HG03521 (cell line): ENCODE measurements around the gene PTPRN2.
"Not testable (repeated sequence)": the region's sequence is repeated elsewhere in the genome, so short reads cannot be mapped to it uniquely, and the experiment has no call there.

Source experiments
- ATAC-seq: cut with Tn5 transposase; IDR thresholded peaks from one replicate; pipeline ENCODE4 v1.9.1; 2021; ENCODE audit warnings: mild to moderate bottlenecking, moderate library complexity; ENCODE audit not compliant: unreplicated experiment

Gene PTPRN2

DNA sequence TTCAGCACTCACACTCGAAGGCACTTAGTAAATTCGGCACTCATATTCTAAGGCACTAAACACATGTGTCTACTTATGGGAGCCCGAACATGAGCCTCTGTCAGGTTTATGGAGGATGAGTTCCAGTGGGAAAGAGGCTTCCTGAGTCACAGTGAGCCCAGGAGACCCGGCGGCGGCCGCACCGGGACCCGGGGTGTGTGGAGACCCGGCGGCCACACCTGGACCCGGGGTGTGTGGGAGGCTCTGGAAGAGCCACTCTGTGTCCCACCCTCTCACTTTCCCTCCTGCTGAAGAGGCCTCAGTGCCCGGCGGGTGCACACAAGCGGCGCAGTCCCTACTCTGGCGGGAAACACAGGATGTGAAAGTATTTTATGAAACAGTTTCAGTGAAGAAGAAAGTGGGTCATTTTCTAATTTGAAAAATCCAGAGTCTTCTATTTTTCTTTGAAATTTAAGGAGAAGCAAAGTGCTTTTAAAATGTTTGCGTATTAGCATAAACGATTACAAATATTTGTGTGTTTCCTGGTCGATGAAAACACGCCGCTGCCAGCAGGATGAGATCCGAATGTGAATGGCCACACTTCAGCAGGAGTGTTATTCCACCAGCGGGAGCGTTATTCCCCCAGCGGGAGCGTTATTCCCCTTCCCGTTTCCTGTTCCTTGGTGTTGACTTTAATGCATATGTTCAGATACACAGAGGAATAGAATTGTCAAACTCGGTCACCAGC is 625.7 kb downstream of the PTPRN2 start:
- ATAC-seq: no peak

DNA sequence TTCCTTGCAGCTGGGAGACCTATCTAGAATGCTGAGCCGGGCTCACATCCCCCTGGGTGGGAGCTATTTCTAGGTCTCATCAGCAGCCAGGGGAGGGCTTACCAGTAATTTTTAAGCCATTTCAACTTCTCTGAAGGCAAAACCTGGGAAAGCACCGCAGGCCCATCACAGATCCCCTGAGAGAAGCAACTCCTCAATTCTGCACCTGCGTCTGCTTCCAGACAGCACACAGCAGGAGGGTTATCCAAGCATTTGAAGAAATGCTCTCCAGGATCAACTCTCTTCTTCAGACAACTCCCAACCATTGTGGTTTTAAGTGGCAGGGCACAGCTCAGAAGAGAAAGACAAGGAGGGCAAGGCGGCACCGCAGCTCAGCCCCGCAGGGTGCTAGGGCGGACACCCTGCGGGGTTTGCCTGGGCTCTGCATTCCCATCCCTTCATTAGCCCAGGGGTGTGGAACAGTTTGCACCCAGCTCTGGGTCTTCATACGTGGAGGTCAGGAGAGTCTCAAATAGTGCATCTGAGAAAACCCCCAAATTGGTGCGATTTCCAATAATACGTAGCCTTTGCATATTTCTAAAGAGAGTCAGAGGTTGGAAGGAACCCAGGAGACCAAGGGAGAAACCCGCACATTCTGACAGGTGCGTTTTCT is 632.1 kb downstream of the PTPRN2 start:
- no peak for ATAC-seq

DNA sequence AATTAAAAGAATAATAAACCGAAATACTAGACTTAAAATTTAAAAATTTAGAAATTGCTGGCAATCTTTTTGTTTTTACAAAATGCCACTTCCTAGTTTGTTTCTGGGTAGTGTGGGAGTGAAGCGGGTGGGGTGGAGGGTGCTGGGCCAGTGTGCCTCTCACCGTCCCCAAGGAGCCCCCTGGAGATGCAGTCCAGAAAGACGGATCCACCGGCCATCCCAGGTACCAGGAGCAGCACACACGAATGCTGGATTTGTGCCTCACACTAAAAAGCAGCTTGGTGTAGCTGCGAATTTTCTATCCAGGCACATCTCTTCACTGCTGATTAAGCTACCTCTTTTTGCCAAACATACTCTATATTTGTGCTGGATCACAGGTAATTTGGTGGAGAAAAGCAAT is 632.7 kb downstream of the PTPRN2 start:
- ATAC-seq: no peak

DNA sequence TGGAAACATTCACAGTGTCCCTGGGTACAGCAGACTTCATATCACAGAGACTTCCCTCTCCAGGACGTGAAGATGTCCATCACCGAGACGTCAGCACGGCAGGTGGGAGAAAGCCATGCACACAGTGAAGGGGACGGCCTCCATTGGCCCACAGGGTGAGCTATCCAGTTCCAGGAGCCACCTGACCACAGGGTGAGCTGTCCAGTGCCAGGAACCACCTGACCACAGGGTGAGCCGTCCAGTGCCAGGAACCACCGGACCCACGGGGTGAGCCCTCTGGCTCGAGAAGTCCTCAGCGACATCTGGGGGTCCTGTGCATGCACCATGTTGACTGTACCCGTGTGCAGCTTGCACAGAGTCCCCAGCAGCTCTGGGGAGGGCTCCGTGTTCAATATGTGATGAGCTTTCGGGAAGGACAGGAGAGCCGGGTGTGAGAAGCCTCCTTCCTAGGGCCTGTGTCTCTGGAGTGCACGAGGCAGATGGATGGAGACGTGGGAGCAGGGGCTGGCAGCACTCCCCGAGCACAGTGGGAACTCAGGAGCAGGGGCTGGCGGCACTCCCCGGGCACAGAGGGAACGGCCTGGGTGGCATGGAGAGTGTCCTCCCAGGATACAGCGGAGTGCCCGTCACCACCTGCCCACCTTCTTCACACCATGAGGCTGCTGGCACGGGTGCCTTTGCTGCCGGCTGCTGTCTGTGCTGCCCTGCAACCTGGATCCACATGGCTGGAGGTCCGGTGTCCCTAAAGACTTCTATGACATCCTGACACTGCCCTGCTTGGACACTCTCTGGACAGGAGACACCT is 634.6 kb downstream of the PTPRN2 start:
- ATAC-seq: no peak

DNA sequence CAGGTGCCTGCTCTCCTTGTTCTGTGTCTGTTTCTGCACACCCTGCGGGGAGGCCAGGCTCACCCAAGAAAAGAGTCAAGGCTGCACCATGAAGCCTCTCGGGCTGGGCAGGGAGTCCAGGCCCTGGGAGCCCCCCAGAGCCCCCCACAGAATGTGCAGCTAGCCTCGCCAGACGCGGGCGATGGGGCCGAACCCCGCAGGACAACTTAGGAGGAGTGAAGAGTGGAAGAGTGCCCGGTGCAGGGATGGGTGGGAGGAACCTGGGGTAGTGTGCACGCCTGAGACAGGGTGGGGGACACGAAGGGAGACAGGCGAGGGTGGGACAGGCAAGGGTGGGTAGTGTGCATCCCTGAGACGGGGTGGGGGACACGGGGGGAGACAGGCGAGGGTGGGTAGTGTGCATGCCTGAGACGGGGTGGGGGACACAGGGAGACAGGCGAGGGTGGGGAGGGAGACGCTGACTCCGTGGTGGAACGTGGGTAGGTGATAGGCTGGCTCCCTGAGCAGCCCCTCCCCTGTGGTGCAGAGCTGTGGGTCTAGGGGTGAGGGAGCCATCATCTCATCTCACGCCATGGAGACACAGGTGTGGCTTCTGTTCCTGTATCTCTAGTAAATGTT is 635.5 kb downstream of the PTPRN2 start:
- ATAC-seq: no peak

DNA sequence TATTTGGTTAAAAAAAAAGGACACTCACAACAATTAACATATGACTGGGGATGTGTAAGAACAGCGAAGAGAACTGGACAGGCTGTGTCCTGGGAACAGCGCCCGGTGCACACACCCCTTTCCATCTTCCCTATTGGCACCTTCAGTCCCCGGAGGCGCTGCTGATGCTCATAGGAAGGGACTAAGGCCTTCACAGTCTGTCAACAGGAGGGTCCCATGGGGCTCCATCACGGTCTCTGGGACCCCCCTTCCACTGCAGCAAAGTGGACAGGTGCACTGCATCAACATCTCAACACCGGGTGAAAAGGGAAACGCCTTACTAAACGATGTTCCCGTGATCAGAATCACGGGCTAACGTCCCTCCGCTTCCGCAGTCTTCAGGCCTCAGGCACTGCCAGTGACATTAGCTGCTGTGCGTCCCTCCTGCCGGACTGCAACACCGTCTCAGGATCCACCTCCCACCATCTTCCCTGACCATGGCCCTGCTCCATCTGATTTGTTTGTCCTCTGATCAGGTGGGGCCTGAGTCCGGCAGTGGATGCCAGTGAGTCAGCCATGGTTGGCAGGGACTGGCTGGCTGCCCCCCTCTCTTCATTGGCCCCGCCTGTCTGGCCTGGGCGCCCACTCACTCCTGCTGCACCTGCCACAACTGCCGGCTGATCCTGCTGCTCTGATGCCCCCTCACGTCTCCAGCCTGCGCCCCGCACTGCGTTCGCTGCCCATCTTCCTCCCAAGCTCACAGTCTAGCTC is 636.1 kb downstream of the PTPRN2 start:
- ATAC-seq: no peak

DNA sequence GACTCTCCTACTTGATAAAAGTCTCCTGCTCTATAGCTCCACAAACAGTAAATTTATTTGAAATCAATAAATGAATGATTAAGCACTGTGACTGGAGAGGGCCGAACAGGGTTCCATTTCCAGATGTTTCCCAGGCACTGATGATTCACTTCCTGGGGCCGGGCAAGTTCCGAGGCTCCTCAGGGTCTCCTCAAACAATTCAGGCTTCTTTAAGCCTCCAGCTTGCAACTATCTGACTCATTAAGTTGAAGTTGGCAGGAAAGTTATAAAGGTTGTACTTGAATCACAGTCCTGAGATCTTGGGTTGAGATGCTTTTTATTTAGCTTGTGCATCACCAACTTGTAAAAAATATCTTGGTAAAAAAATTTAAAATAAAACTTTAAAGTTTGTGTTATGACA is 637.9 kb downstream of the PTPRN2 start:
- no peak for ATAC-seq

DNA sequence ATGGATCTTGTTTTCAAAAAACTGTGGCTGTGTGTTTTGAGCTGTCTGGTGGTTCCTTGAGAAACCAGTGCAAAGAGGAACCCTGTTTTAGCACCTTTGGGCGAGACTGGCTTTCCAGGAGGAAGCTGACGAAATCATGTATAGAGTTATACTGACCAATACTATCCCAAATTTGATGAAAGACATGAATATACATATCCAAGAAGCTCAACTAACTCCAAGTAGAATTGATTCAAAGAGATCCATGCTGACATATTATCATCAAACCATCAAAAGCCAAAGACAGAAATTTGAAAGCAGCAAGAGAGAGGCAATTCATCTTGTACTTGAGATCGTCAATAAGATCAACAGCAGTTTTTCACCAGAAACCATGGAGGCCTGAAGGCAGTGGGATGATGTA is 640.1 kb downstream of the PTPRN2 start:
- ATAC-seq: no peak

DNA sequence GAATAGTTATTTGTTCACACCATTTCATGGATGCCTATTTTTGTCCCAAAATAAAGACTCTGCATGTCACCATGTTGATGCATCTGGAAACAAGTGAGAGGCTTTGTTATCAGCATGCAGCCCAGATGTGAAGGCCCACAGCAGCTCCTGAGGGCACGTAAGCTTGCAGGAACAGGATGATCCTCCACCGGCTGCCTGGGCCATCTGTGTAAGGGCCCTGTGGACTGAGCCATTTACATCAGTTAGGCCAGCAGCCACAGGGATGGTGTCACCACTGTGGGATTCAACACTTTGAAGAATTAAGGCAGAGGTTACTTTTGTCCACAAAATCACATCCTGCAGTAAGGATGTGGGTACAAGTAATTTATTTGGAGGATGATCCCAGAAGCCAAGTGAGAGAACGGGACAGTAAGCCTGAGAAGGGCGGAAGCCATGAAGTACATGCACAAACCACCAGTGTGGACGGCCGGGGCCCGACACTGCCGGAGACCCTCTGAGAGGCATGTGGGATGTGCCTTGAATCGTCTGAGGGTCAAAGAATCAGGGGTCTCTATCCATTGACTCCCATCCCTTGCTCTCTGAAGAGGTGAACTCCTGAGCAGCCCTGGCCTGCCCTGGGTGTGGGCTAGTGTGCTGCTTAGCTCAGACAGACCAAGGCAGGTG is 641.1 kb downstream of the PTPRN2 start:
- no peak for ATAC-seq

DNA sequence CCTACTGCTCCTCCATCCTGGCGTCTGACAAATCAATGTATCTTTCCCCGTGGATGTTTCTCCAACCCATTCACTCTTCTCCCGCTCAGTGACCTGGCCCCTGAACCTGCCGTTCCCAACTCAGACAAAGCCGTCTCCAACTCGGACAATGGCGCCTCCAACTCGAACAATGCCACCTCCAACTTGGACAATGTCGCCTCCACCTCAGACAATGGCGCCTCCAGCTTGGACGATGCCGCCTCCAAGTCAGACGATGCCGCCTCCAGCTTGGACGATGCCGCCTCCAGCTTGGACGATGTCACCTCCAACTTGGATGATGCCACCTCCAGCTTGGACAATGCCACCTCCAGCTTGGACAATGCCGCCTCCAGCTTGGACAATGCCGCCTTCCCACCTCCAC is 642.2 kb downstream of the PTPRN2 start:
- no peak for ATAC-seq

DNA sequence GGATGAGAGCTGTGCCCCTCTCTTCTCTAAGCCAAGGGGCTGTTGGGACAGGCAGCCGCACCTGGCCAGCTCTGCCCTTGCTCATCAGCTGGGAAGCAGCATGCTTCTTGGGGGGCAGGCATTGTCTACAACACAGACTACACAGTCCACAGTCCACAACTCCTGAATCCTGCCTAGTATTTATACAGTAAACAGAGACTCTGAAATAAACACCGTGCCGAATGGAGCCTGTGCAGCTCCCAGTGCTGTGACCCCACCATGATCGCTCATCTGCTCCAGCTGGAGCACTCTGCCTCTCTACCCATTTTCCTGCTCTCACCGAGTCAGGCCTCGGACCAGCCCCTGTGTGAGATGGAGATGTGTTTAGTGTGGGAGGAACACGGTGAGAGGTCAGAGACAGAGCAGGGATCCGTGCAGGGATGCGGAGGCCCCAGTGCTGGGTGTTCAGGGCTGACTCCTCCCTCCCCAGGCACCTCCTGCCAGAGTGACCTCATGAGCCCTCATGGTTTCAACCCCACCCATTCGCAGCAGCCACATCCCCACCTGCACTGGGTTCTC is 642.8 kb downstream of the PTPRN2 start:
- no peak for ATAC-seq

DNA sequence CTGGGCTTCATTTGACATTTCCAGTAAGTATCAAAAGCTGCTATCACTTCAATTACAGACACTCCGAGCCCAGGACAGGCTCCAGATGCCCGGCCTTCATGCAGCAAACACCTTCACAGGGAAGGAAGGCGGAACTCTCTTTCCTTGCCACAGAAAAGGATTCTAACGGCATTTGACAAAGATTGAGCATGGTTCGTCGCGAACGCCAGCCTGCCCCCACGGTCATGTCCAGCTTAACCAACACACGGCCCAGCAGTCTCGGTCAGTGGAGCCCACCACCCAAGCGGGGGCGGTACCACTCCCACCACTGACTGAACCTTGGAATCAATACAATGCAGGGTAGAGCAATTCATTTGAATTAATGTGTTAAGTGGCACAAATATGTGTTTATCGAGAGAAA is 643.6 kb downstream of the PTPRN2 start:
- no peak for ATAC-seq

DNA sequence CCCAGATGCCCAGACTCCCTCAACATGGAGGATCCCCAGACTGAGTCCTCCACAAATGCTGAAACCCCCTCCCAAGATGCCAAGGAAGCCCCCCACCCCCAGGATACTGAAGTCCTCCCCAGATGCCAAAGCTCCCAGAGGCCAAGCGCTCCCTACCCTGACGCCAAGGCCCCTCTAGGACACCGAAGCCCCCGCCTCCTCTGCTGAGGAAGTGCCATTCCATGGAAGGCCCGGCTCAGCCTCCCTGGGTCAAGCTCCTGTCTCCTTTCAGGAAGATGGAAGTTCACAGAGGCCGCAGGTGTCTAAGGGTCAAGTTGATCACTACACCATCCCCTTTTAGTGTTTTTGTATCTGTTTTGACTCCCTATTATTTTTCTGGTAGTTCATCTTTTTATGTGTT is 644.1 kb downstream of the PTPRN2 start:
- ATAC-seq: no peak

DNA sequence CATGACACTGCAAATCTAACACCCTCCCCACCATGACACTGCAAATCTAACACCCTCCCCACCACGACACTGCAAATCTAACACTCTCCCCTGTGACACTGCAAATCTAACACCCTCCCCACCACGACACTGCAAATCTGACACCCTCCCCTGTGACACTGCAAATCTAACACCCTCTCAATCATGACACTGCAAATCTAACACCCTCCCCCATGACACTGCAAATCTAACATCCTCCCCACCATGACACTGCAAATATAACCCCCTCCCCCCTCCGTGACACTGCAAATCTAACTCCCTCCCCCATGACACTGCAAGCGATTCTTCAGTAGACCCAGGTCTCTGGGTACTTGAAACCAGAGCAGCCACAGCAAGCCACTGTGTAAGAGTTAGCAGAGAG is 646.4 kb downstream of the PTPRN2 start:
- no peak for ATAC-seq

DNA sequence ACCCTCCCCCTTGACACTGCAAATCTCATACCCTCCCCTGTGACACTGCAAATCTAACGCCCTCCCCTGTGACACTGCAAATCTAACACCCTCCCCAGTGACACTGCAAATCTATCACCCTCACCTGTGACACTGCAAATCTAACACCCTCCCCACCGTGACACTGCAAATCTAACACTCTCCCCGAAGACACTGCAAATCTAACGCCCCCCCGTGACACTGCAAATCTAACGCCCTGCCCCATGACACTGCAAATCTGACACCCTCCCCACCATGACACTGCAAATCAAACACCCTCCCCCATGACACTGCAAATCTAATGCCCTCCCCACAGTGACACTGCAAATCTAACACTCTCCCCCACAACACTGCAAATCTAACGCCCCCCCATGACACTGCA is 647.1 kb downstream of the PTPRN2 start:
- ATAC-seq: no peak

DNA sequence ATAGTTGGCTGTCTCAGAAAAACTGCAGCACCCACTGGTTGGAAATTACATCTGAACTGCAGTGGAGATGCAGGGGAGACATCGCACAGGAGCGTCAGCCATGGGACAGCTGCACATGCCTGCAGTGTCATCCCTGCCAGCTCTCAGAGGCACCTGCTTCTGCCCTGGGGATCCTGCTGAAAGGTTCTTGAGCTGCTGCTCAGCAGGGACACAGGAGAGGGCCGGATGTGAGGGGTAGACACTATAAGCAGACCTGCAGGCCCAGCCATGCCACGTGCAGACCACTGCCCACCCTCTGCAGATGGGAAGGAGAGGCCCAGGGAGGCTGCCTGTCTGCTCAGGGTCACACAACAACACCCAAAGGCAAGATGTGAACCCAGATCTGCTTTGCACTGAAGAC is 649.4 kb downstream of the PTPRN2 start:
- no peak for ATAC-seq

DNA sequence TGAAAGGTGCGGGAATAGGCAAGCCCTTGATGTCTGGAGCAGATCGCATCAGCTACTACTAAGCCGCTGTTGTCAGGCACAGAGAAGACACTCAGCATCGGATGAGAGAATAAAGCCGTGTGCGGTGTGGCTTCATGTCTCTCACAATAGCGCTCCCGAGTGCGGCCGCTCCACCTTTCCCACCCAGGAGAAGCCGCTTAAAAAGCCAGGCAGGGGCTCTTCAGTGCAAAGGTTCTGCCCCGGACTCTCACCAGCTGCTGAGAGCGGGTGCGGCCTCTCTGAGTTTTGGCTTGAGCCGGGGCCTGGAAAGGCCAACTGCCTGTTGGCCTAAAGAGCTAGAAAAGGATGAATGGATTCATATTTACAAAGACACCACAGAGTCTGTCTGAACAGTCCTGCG is 650.2 kb downstream of the PTPRN2 start:
- no peak for ATAC-seq

DNA sequence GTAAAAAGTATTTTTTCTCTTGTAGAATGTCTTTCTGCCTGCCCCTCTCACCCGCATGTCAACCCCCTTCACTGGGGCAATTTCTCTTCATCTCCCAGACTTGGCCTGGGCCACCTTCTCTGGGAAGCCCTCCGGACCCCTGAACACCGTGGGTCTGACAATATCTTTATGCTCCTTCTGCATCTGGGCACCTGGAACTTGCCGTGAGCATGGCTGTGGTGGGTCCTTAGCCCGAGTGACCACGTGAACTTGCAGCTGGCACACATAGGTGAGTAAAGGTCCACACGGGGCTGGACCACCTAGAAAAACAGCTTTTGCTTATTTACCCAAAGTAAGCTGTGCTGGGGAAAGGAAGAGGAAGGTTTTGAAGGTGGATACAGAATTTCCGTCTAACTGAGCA is 650.6 kb downstream of the PTPRN2 start:
- no peak for ATAC-seq

DNA sequence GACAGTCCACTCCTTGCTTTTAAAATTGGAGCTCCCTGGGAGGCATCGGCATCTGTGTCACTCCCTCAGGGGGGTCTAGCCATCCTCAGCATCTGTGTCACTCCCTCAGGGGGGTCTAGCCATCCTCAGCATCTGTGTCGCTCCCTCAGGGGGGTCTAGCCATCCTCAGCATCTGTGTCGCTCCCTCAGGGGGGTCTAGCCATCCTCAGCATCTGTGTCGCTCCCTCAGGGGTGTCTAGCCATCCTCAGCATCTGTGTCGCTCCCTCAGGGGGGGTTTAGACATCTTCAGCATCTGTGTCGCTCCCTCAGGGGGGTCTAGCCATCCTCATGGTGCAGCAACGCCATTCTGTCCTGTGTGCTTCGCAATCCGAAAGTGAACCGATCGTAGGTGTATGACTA is 651.9 kb downstream of the PTPRN2 start:
- ATAC-seq: not testable (repeated sequence)
